GM12878 (cell line): Measurements from ENCODE around the gene HEXIM1. TPM values are rescaled to one million over a fixed set of nuclear protein-coding genes. Genes with fewer than 3 reads are reported as not detected.
A peak's percentile ranks its signal among the peaks of the same experiment; 100 is the strongest.

ENCODE experiments used
- ATAC-seq: fragments of 200-7000 bp; cut with Tn5 transposase; 3 replicates; pipeline ENCODE4 v1.9.1; 2020; ENCODE audit warnings: mild to moderate bottlenecking, moderate library complexity
- Bru-seq: library from RNA; stranded (reverse); fragments of 400-500 nt; gene quantifications from one replicate; lab custom pipeline; 2021; lab: Mats Ljungman, UMichigan
- BruChase-seq, 2 experiments: library from RNA; stranded (reverse); fragments of 400-500 nt; gene quantifications; one replicate each; lab custom pipeline; 2021; lab: Mats Ljungman, UMichigan
- BruUV-seq: library from RNA; stranded (reverse); fragments of 400-500 nt; replicated peaks from 2 replicates; lab custom pipeline; 2021; lab: Mats Ljungman, UMichigan
- CTCF ChIA-PET: fragments of 300-600 bp; sonication (Branson Sonifier 250); formaldehyde crosslinking; extraction: SDS; loops from one replicate; lab custom pipeline; 2021; ENCODE audit warnings: inconsistent platforms; lab: Yijun Ruan, JAX
- POLR2A ChIA-PET: fragments of 350-600 bp; formaldehyde crosslinking; extraction: SDS; loops from one replicate; lab custom pipeline; 2021; ENCODE audit warnings: inconsistent platforms; lab: Charles Lee
- RAD21 ChIA-PET: fragments of 300-600 bp; sonication (Branson Sonifier 250); formaldehyde crosslinking; loops from one replicate; lab custom pipeline; 2023; ENCODE audit warnings: antibody characterized with exemption; ENCODE audit not compliant: unreplicated experiment; lab: Charles Lee
- SMC1A ChIA-PET: fragments of 300-600 bp; sonication (Branson Sonifier 250); formaldehyde crosslinking; loops from one replicate; lab custom pipeline; 2023; ENCODE audit not compliant: unreplicated experiment, uncharacterized antibody; lab: Charles Lee
- DNase-seq: peaks from one replicate; pipeline ENCODE4 v3.0.0-alpha.2; 2011; ENCODE audit warnings: low read depth, low spot score
- FAIRE-seq: peaks from 3 replicates; lab custom pipeline; 2011; peaks lifted over from hg19 to GRCh38; lab: Jason Lieb, UNC
- H2AFZ ChIP-seq: 2 replicates; pipeline ENCODE4 v1.6.0; 2011; ENCODE audit warnings: low read depth, low read length, control low read depth; ENCODE audit not compliant: control insufficient read depth
- H3K27ac ChIP-seq: 2 replicates; pipeline ENCODE4 v1.5.1; 2011; ENCODE audit warnings: control low read depth; ENCODE audit not compliant: control insufficient read depth, insufficient read depth
- H3K27me3 ChIP-seq, 2 experiments: replicated peaks in 1 of 2; 2 replicates each; pipeline versions ENCODE4 v1.6.0 to v1.6.1; 2011; ENCODE audit warnings: low read length in 1 of 2; ENCODE audit not compliant: control insufficient read depth in 2 of 2, insufficient read depth in 2 of 2
- H3K36me3 ChIP-seq, 2 experiments: 2 replicates each; pipeline ENCODE4 v1.5.1; 2011; ENCODE audit warnings: low read length in 1 of 2; ENCODE audit not compliant: control insufficient read depth in 2 of 2, insufficient read depth in 2 of 2
- H3K4me1 ChIP-seq: 2 replicates; pipeline ENCODE4 v1.6.1; 2011; ENCODE audit warnings: mild to moderate bottlenecking, low read length, moderate library complexity, mixed read lengths; ENCODE audit not compliant: control insufficient read depth, insufficient read depth
- H3K4me2 ChIP-seq: 2 replicates; pipeline ENCODE4 v1.6.0; 2011; ENCODE audit warnings: control low read depth; ENCODE audit not compliant: control insufficient read depth, insufficient read depth
- H3K4me3 ChIP-seq: fragments of 200-600 bp; sonication (generic); 2 replicates; pipeline ENCODE4 v1.5.1; 2016
- H3K79me2 ChIP-seq: 2 replicates; pipeline ENCODE4 v1.6.0; 2011; ENCODE audit warnings: low read length; ENCODE audit not compliant: control insufficient read depth, insufficient read depth
- H3K9ac ChIP-seq: 2 replicates; pipeline ENCODE4 v1.8.0; 2011; ENCODE audit warnings: low read length, control low read depth, mixed read lengths; ENCODE audit not compliant: control insufficient read depth, insufficient read depth
- H3K9me3 ChIP-seq: replicated peaks from 3 replicates; pipeline ENCODE4 v1.5.1; 2011; ENCODE audit warnings: mild to moderate bottlenecking, low read length; ENCODE audit not compliant: control insufficient read depth, insufficient read depth
- H4K20me1 ChIP-seq: 2 replicates; pipeline ENCODE4 v1.6.0; 2011; ENCODE audit not compliant: control insufficient read depth, insufficient read depth
- E2F4 ChIP-seq: IDR thresholded peaks from 2 replicates; pipeline ENCODE4 v1.6.1; 2012; ENCODE audit warnings: low read depth, low read length, improper control_type of control experiment
- FOXK2 ChIP-seq: fragments of 450-650 bp; IDR thresholded peaks from 2 replicates; pipeline ENCODE4 v1.6.1; 2017; ENCODE audit warnings: mild to moderate bottlenecking, moderate library complexity
- GABPA ChIP-seq: IDR thresholded peaks from 2 replicates; pipeline ENCODE4 v1.6.1; 2014; ENCODE audit warnings: antibody characterized with exemption, low read depth, mild to moderate bottlenecking, inconsistent platforms
- IKZF1 ChIP-seq: fragments of 450-650 bp; conservative IDR thresholded peaks from 2 replicates; pipeline ENCODE4 v1.6.1; 2017; ENCODE audit warnings: antibody characterized with exemption, mild to moderate bottlenecking
- PAX5 ChIP-seq: IDR thresholded peaks from 2 replicates; pipeline ENCODE4 v1.6.1; 2011; ENCODE audit warnings: low read depth, low read length, borderline replicate concordance
- RBBP5 ChIP-seq: fragments of 200-600 bp; sonication (generic); conservative IDR thresholded peaks from 2 replicates; pipeline ENCODE4 v1.6.1; 2016
- RCOR1 ChIP-seq: conservative IDR thresholded peaks from 2 replicates; pipeline ENCODE4 v1.6.1; 2012; ENCODE audit warnings: low read depth, low read length, improper control_type of control experiment
- SREBF1 ChIP-seq: IDR thresholded peaks from 2 replicates; pipeline ENCODE4 v1.6.1; 2012; ENCODE audit warnings: mild to moderate bottlenecking, low read length
- STAT3 ChIP-seq: IDR thresholded peaks from 2 replicates; pipeline ENCODE4 v1.6.1; 2011; ENCODE audit warnings: low read depth, low read length, improper control_type of control experiment
- SUZ12 ChIP-seq: fragments of 200-600 bp; sonication (generic); IDR thresholded peaks from one replicate; pipeline ENCODE4 v1.6.1; 2018; ENCODE audit warnings: antibody characterized with exemption, mild to moderate bottlenecking; ENCODE audit not compliant: unreplicated experiment
- WGBS: methylation state at CpG from one replicate; pipeline ENCODE4 v1.1.6; 2016; ENCODE audit warnings: low lambda C conversion rate; ENCODE audit not compliant: insufficient replicate concordance, insufficient coverage; ENCODE audit errors: missing lambda C conversion rate; 5-methylcytosine and 5-hydroxymethylcytosine counted together
- in situ Hi-C: fragments of 300-500 bp; cut with MboI; formaldehyde crosslinking; loops from 9 replicates; pipeline ENCODE4 v1.14.3; 2018; ENCODE audit warnings: mixed read lengths
- intact Hi-C: fragments of 100-400 bp; cut with micrococcal nuclease; formaldehyde crosslinking; loops from one replicate; pipeline ENCODE4 v1.14.2; 2022; ENCODE audit not compliant: unreplicated experiment
- long read RNA-seq, 2 experiments: library from polyadenylated mRNA; unstranded; transcript quantifications; one replicate each; pipeline ENCODE4 v2.0.0, GENCODE V29; 2019 to 2020
- polyA minus RNA-seq, 3 experiments: library from RNA; depleted of rRNA, polyadenylated mRNA; stranded (reverse); fragments of >200 nt; gene quantifications; 2 replicates each; pipeline ENCODE4 v1.2.3, GENCODE V29; 2011
- polyA plus RNA-seq, 11 experiments: library from polyadenylated mRNA; depleted of rRNA in 4 of 11; unstranded in 6 of 11; stranded (reverse) in 5 of 11; fragments of >200 nt; fragmentation: Nextera tagmentation in 4 of 11; fragmentation: Illumina TruSeq in 1 of 11; extraction: Ambion mirVana in 4 of 11; extraction: Trizol in 1 of 11; gene quantifications; 1 replicate in 1 of 11; 2 replicates in 10 of 11; pipeline versions ENCODE4 v1.2.1 to v1.2.3, GENCODE V29; 2011 to 2016; ENCODE audit warnings: inconsistent platforms in 2 of 11, missing spikeins in 2 of 11, low read depth in 1 of 11
- total RNA-seq, 4 experiments: library from RNA; depleted of rRNA in 3 of 4; stranded (reverse); fragments of >200 nt in 3 of 4; fragmentation: Illumina TruSeq in 1 of 4; extraction: Trizol in 1 of 4; gene quantifications; 2 replicates each; pipeline versions ENCODE4 v1.2.1 to v1.2.3, GENCODE V29; 2013 to 2021
- TF ChIP-seq, protein P1 (sequence below): fragments of 450-650 bp; IDR thresholded peaks from 2 replicates; pipeline ENCODE4 v1.6.1; 2016; ENCODE audit warnings: mild to moderate bottlenecking
- TF ChIP-seq, protein P2 (sequence below): fragments of 450-650 bp; IDR thresholded peaks from 2 replicates; pipeline ENCODE4 v1.6.1; 2017; ENCODE audit warnings: low read depth, mild to moderate bottlenecking, moderate library complexity

HEXIM1 gene, protein sequence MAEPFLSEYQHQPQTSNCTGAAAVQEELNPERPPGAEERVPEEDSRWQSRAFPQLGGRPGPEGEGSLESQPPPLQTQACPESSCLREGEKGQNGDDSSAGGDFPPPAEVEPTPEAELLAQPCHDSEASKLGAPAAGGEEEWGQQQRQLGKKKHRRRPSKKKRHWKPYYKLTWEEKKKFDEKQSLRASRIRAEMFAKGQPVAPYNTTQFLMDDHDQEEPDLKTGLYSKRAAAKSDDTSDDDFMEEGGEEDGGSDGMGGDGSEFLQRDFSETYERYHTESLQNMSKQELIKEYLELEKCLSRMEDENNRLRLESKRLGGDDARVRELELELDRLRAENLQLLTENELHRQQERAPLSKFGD
- total RNA-seq (2013; cell fraction: nucleolus; rRNA removed) = 5.6 and 6.3 TPM in 2 replicates
- total RNA-seq (2014; rRNA removed) (12.2 and 13.4 TPM in 2 replicates), total RNA-seq (2014; rRNA removed; fragmentation: Illumina TruSeq; extraction: Trizol) (4.4 and 4.7 TPM in 2 replicates), total RNA-seq (2021) (23.9 and 24.1 TPM in 2 replicates), polyA plus RNA-seq (2011; rRNA removed) (7.3 and 8.8 TPM in 2 replicates), polyA plus RNA-seq (2014; fragmentation: Illumina TruSeq; extraction: Trizol) (9.9 and 16.0 TPM in 2 replicates), polyA plus RNA-seq (2014; fragmentation: Nextera tagmentation; extraction: Ambion mirVana) (1 to 10 TPM; 1.9 to 2.1 TPM), polyA plus RNA-seq (2014; rRNA removed) (17.2 and 19.4 TPM in 2 replicates), polyA plus RNA-seq (2016; fragmentation: Nextera tagmentation; extraction: Ambion mirVana) (1 to 10 TPM; 8.3 to 9.3 TPM), polyA minus RNA-seq (2011; rRNA and poly(A)+ RNA removed) (2.5 and 4.7 TPM in 2 replicates), Bru-seq, nascent RNA (percentile 97 among the genes with signal in this experiment), BruChase-seq, experiment 1, labeled RNA remaining after a 6-hour chase (percentile 97 among the genes with signal in this experiment), BruChase-seq, experiment 2, labeled RNA remaining after a 2-hour chase (percentile 99 among the genes with signal in this experiment)
- polyA plus RNA-seq (2011; ENCODE audit: low read depth) = 13.4 TPM
- polyA plus RNA-seq (2011; cell fraction: cytosol; rRNA removed) = 7.9 and 9.4 TPM in 2 replicates
- polyA plus RNA-seq (2011; cell fraction: nucleus; rRNA removed) = 9.7 and 14.2 TPM in 2 replicates
- 18.6 and 27.4 TPM in 2 replicates for polyA plus RNA-seq (2012)
- 4.3 and 5.0 TPM in 2 replicates for polyA minus RNA-seq (2011; cell fraction: cytosol; rRNA and poly(A)+ RNA removed)
- polyA minus RNA-seq (2011; cell fraction: nucleus; rRNA and poly(A)+ RNA removed) = 5.4 and 10.4 TPM in 2 replicates
- long read RNA-seq, experiment 1, transcript HEXIM1-201 (1 exons, 3,600 nt) = major isoform, 6 of 12 reads
- long read RNA-seq, experiment 1, partial matches to known transcripts = 0 of 12 reads
- long read RNA-seq, experiment 1, other reads (novel, unspliced or antisense) = 6 of 12 reads
- long read RNA-seq, experiment 2, transcript HEXIM1-201 (1 exons, 3,600 nt) = major isoform, 8 of 18 reads
- long read RNA-seq, experiment 2, partial matches to known transcripts = 6 of 18 reads
- long read RNA-seq, experiment 2, other reads (novel, unspliced or antisense) = 4 of 18 reads

DNA sequence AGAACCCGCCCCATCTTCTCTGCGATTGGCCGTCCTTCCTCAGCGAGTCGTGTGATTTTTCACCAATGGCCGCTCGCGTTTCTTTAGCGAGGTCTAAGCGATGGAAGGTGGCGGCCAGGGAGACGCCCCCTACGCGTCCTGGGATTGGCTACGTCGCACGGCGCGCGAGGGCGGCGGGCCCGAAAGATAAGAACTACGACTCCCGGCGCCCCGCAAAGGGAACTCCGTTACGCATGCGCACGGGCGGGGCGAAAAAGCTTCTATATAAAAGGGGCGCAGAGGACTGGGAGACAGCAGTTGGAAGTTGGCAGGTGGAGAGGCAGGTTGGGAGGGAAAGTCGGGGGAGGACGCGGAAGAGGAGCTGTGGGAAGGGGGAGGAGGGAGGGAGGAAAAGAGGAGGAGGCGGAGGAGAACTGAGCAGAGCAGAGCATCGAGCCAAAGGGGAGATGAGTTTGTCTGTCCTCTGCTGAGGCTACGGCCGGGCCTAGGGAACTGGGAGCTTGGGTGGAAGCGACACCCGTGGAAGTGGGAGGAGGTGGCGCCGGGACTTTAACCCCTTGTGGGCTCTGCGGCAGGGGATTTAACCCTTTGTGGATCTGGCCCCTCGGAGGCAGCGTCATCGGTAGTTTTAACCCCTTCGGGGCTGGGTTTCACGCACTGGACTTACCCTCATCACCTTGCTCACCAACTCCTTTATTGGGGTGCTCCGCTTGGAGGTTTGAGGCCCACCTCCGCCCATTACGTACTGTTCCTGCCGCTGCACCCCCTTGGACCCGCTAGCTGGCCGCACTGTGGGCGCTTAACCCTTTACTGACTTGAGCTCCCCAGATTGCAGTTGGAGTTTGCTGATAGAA is at the start of gene HEXIM1:
TSS of gene HEXIM1 (plus strand) at position 293 of the 854 bp plus-strand sequence. CDS start 716 bp downstream, outside the sequence.
- ChIA-PET SMC1A (interaction anchor here (0.9 to 6.7 kb wide), 9 partner anchors 13 to 261 kb away, joined by 3 to 114 read pairs (median 11); partner anchors contain the start of genes ACBD4 and HEXIM2), RAD21 (interaction anchor here (0.5 to 6.7 kb wide), 13 partner anchors 12 to 373 kb away, joined by 3 to 121 read pairs (median 4); partner anchors contain the start of genes ACBD4 and HEXIM2), POLR2A (interaction anchor here (0.5 to 7.1 kb wide), 24 partner anchors 13 to 433 kb away, joined by 3 to 239 read pairs (median 5); partner anchors contain the start of genes ACBD4, EFTUD2, FMNL1 and HEXIM2), CTCF (interaction anchor here (0.6 to 11.0 kb wide), 20 partner anchors 8 to 264 kb away, joined by 3 to 280 read pairs (median 5); partner anchors contain the start of genes ACBD4, EFTUD2 and HEXIM2)
- H3K4me2 ChIP-seq = peak within 1 kb of the TSS; percentile 96
- H4K20me1 ChIP-seq = no peaks in the 10 kb centered on the region; the same call in 1 of the 2 replicates
- TSS peak; percentile 82 for BruUV-seq
- DNase-seq (peak; percentile 95), ATAC-seq (peak; percentile 83), FAIRE-seq (peak; percentile 84)
- H3K27me3 ChIP-seq = no peaks in the 10 kb centered on the region
- no peaks in the 10 kb centered on the region for H3K9me3 ChIP-seq
- no peaks in the 10 kb centered on the region for H3K36me3 ChIP-seq
- H3K9ac ChIP-seq = peak within 1 kb of the TSS; percentile 98
- in situ Hi-C loops = no loop called here
- intact Hi-C loops = loop anchor here (1.0 to 5.0 kb wide), 3 partner anchors 13 to 154 kb away; partner anchors contain the start of gene HEXIM2
- peak within 1 kb of the TSS; percentile 96 for H3K4me3 ChIP-seq
- under 1% methylated on average over 55 of the region's 58 CpGs for WGBS
- peak within 1 kb of the TSS; percentile 100 for H3K27ac ChIP-seq
- peak within 1 kb of the TSS; percentile 90 for H2AFZ ChIP-seq
- H3K4me1 ChIP-seq = peaks cover 23% of the 10 kb centered on the region
- H3K79me2 ChIP-seq = peaks cover 45% of the 10 kb centered on the region
- TF ChIP-seq, protein P1, sequence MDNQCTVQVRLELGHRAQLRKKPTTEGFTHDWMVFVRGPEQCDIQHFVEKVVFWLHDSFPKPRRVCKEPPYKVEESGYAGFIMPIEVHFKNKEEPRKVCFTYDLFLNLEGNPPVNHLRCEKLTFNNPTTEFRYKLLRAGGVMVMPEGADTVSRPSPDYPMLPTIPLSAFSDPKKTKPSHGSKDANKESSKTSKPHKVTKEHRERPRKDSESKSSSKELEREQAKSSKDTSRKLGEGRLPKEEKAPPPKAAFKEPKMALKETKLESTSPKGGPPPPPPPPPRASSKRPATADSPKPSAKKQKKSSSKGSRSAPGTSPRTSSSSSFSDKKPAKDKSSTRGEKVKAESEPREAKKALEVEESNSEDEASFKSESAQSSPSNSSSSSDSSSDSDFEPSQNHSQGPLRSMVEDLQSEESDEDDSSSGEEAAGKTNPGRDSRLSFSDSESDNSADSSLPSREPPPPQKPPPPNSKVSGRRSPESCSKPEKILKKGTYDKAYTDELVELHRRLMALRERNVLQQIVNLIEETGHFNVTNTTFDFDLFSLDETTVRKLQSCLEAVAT = peak; percentile 94
- TF ChIP-seq RBBP5 = no peak
- TF ChIP-seq E2F4 = peak; percentile 82
- TF ChIP-seq SREBF1 = no peak
- TF ChIP-seq STAT3 = 0 out of 2 replicates have a peak, but pooled peaks have one; percentile 6
- TF ChIP-seq GABPA = no peak
- peak; percentile 66 for TF ChIP-seq PAX5
- TF ChIP-seq SUZ12 = no peak
- peak; percentile 94 for TF ChIP-seq RCOR1
- TF ChIP-seq, protein P2, sequence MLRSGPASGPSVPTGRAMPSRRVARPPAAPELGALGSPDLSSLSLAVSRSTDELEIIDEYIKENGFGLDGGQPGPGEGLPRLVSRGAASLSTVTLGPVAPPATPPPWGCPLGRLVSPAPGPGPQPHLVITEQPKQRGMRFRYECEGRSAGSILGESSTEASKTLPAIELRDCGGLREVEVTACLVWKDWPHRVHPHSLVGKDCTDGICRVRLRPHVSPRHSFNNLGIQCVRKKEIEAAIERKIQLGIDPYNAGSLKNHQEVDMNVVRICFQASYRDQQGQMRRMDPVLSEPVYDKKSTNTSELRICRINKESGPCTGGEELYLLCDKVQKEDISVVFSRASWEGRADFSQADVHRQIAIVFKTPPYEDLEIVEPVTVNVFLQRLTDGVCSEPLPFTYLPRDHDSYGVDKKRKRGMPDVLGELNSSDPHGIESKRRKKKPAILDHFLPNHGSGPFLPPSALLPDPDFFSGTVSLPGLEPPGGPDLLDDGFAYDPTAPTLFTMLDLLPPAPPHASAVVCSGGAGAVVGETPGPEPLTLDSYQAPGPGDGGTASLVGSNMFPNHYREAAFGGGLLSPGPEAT = peak; percentile 88
- TF ChIP-seq FOXK2 = no peak
- TF ChIP-seq IKZF1 = peak; percentile 95
